ENCODE results near the gene SMCP. TPM values are rescaled to one million over a fixed set of nuclear protein-coding genes. Genes with fewer than 3 reads are reported as not detected.

SMCP gene
- polyA plus RNA-seq, 1 donor from 2014 or later = not detected

DNA sequence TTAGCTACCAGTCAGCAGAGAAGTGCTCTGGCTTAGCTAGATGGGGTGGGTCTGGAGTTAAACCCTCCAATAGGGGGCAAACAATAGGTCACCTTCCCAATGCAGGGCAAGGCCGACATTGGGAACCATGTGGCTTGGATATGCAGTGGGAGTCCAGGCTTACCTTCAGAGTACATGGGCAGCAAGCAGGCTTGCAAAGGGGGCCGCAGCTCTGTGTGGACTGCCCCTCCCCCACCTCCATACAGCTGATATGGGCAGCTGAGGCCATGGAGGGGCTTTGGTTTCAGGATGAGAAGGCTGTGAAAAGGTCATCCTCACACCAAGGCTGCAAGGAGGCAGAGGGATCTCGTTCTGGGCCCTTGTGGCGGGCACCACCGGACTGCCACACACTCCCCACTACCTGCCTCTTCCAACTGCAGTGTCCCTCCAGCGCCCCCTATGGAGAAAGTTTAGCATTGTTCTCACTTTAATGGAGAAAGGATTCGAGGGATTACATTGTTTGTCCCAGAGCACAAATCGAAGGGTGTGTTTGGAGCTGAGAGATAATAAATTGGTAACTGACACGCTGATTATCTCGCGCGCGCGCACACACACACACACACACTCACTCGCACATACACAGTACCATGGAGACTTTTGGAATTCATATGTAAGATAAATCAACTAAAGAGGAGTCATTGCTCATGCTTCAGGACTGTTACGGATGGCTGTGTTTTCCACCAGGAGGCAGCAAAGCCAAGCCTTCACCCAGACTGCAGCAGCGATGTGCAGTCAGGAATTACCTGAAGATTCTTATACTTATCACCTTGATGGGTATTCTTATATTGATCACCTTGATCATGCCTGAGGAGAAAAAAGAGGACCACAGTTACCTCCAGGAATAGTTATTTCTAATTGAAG is 7.0 kb upstream of the SMCP start:
- Histone ChIP-seq H3K9me2 (ENCODE audit: insufficient read depth, low read length) (no peaks in the 10 kb centered on the region), H3K27me3 (ENCODE audit: insufficient read depth, low read depth, low read length) (no peaks in the 10 kb centered on the region), H3K36me3 (ENCODE audit: insufficient read depth, low read length) (no peaks in the 10 kb centered on the region), H3K4me3 (ENCODE audit: low read length) (no peak overlapping the region), H3K9me3 (ENCODE audit: low read length) (no peaks in the 10 kb centered on the region), H4K20me1 (ENCODE audit: insufficient read depth) (no peaks in the 10 kb centered on the region), H3K4me2 (ENCODE audit: low read length) (no peak overlapping the region), H3K79me2 (replicated peaks; ENCODE audit: insufficient read depth, low read length) (no peaks in the 10 kb centered on the region), H3K27ac (ENCODE audit: low read length) (no peak overlapping the region), H3K9ac (ENCODE audit: low read length) (no peak overlapping the region), H2AFZ (ENCODE audit: low read depth, low read length) (no peak overlapping the region), H3F3A (ENCODE audit: insufficient read depth, low read length, poor library complexity, severe bottlenecking) (no peaks in the 10 kb centered on the region)
- TF ChIP-seq, protein P1, sequence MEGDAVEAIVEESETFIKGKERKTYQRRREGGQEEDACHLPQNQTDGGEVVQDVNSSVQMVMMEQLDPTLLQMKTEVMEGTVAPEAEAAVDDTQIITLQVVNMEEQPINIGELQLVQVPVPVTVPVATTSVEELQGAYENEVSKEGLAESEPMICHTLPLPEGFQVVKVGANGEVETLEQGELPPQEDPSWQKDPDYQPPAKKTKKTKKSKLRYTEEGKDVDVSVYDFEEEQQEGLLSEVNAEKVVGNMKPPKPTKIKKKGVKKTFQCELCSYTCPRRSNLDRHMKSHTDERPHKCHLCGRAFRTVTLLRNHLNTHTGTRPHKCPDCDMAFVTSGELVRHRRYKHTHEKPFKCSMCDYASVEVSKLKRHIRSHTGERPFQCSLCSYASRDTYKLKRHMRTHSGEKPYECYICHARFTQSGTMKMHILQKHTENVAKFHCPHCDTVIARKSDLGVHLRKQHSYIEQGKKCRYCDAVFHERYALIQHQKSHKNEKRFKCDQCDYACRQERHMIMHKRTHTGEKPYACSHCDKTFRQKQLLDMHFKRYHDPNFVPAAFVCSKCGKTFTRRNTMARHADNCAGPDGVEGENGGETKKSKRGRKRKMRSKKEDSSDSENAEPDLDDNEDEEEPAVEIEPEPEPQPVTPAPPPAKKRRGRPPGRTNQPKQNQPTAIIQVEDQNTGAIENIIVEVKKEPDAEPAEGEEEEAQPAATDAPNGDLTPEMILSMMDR (IDR thresholded peaks at IDR 0.05; ENCODE audit: poor library complexity, severe bottlenecking) = peak; percentile 60
- TF ChIP-seq SMC3 (conservative IDR thresholded peaks at IDR 0.05; ENCODE audit: poor library complexity) = peak; percentile 67
- TF ChIP-seq, protein P2, sequence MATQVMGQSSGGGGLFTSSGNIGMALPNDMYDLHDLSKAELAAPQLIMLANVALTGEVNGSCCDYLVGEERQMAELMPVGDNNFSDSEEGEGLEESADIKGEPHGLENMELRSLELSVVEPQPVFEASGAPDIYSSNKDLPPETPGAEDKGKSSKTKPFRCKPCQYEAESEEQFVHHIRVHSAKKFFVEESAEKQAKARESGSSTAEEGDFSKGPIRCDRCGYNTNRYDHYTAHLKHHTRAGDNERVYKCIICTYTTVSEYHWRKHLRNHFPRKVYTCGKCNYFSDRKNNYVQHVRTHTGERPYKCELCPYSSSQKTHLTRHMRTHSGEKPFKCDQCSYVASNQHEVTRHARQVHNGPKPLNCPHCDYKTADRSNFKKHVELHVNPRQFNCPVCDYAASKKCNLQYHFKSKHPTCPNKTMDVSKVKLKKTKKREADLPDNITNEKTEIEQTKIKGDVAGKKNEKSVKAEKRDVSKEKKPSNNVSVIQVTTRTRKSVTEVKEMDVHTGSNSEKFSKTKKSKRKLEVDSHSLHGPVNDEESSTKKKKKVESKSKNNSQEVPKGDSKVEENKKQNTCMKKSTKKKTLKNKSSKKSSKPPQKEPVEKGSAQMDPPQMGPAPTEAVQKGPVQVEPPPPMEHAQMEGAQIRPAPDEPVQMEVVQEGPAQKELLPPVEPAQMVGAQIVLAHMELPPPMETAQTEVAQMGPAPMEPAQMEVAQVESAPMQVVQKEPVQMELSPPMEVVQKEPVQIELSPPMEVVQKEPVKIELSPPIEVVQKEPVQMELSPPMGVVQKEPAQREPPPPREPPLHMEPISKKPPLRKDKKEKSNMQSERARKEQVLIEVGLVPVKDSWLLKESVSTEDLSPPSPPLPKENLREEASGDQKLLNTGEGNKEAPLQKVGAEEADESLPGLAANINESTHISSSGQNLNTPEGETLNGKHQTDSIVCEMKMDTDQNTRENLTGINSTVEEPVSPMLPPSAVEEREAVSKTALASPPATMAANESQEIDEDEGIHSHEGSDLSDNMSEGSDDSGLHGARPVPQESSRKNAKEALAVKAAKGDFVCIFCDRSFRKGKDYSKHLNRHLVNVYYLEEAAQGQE (IDR thresholded peaks at IDR 0.05; ENCODE audit: borderline replicate concordance) = no peak
- no peak for TF ChIP-seq EP300 (conservative IDR thresholded peaks at IDR 0.05; ENCODE audit: poor library complexity, severe bottlenecking)
- no peak for TF ChIP-seq MXI1 (conservative IDR thresholded peaks at IDR 0.05; ENCODE audit: poor library complexity, severe bottlenecking)
- peak; percentile 66 for TF ChIP-seq RAD21 (conservative IDR thresholded peaks at IDR 0.05)
- TF ChIP-seq POLR2AphosphoS5 (IDR thresholded peaks at IDR 0.05) = no peak
- no peak for TF ChIP-seq TAF1 (IDR thresholded peaks at IDR 0.05; ENCODE audit: low read depth)
- TF ChIP-seq EZH2 (IDR thresholded peaks at IDR 0.05; ENCODE audit: borderline replicate concordance, insufficient read depth, low read length, poor library complexity, severe bottlenecking) = no peak

DNA sequence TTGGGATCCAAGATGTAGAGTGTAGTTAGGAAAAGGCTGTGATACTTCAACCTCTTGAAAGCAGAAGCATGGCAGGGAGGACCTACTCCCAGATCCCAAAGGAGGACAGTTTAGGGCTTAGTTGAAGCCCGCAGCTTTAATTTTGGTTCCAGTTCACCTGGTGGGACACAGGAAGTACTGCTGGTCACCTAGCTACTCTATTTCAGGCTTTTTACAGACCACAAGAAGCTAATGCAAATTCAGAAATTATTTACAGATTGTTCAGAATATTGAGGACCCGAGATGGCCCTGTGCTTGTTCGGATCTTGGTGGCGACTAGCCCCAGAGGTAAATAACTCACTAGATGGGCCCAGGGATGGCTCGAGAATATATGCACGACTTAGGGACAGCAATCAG is 6.4 kb upstream of the SMCP start:
- H3K79me2 ChIP-seq (replicated peaks; ENCODE audit: insufficient read depth, low read length) = no peaks in the 10 kb centered on the region
- no peaks in the 10 kb centered on the region for H3K36me3 ChIP-seq (ENCODE audit: insufficient read depth, low read length)
- no peaks in the 10 kb centered on the region for H3K27me3 ChIP-seq (ENCODE audit: insufficient read depth, low read depth, low read length)
- no peaks in the 10 kb centered on the region for H3F3A ChIP-seq (ENCODE audit: insufficient read depth, low read length, poor library complexity, severe bottlenecking)
- H2AFZ ChIP-seq (ENCODE audit: low read depth, low read length) = no peak overlapping the region
- no peaks in the 10 kb centered on the region for H3K9me2 ChIP-seq (ENCODE audit: insufficient read depth, low read length)
- no peaks in the 10 kb centered on the region for H3K9me3 ChIP-seq (ENCODE audit: low read length)
- no peak overlapping the region for H3K27ac ChIP-seq (ENCODE audit: low read length)
- no peak overlapping the region for H3K9ac ChIP-seq (ENCODE audit: low read length)
- H3K4me3 ChIP-seq (ENCODE audit: low read length) = no peak overlapping the region
- H3K4me2 ChIP-seq (ENCODE audit: low read length) = no peak overlapping the region
- no peaks in the 10 kb centered on the region for H4K20me1 ChIP-seq (ENCODE audit: insufficient read depth)
- TF ChIP-seq, protein P1 (IDR thresholded peaks at IDR 0.05; ENCODE audit: poor library complexity, severe bottlenecking) = peak; percentile 2
- TF ChIP-seq, protein P2 (IDR thresholded peaks at IDR 0.05; ENCODE audit: borderline replicate concordance) = no peak
